PC-9 (cell line): Measurements from ENCODE around the gene CHRNA4. TPM values are rescaled to one million over a fixed set of nuclear protein-coding genes. Genes with fewer than 3 reads are reported as not detected.

Source experiments
- BruUV-seq: library from RNA; stranded (reverse); fragments of 400-500 nt; replicated peaks from 2 replicates; lab custom pipeline; 2021; lab: Mats Ljungman, UMichigan
- CTCF ChIA-PET: fragments of 300-600 bp; sonication (Branson Sonifier 250); formaldehyde crosslinking; loops from one replicate; lab custom pipeline; 2022; ENCODE audit warnings: antibody characterized with exemption; lab: Charles Lee
- POLR2A ChIA-PET: fragments of 300-600 bp; sonication (Branson Sonifier 250); formaldehyde crosslinking; loops from one replicate; lab custom pipeline; 2022; ENCODE audit warnings: antibody characterized with exemption; ENCODE audit not compliant: unreplicated experiment; lab: Charles Lee
- DNase-seq, 2 experiments: peaks; one replicate each; pipeline versions ENCODE4 v3.0.0 to v3.0.0-alpha.2; 2015 to 2022; ENCODE audit warnings: mixed read lengths in 1 of 2
- H2AFZ ChIP-seq: fragments of 200-600 bp; sonication (generic); 2 replicates; pipeline ENCODE4 v1.8.1; 2017; ENCODE audit warnings: antibody characterized with exemption
- H3F3A ChIP-seq: fragments of 200-600 bp; sonication (generic); 2 replicates; pipeline ENCODE4 v1.8.1; 2017; ENCODE audit warnings: antibody characterized with exemption, mild to moderate bottlenecking, low read depth; ENCODE audit not compliant: insufficient read depth
- H3K27ac ChIP-seq: fragments of 200-600 bp; sonication (generic); 2 replicates; pipeline ENCODE4 v1.6.1; 2016; ENCODE audit warnings: mixed run types
- H3K27me3 ChIP-seq: fragments of 200-600 bp; sonication (generic); 2 replicates; pipeline ENCODE4 v1.6.1; 2016; ENCODE audit warnings: low read depth, mixed run types; ENCODE audit not compliant: insufficient read depth
- H3K36me3 ChIP-seq: fragments of 200-600 bp; sonication (generic); 2 replicates; pipeline ENCODE4 v1.6.1; 2016; ENCODE audit warnings: low read depth, mixed run types
- H3K4me1 ChIP-seq: fragments of 200-600 bp; sonication (generic); replicated peaks from 2 replicates; pipeline ENCODE4 v1.6.1; 2016; ENCODE audit warnings: mixed run types; ENCODE audit not compliant: insufficient read depth
- H3K4me2 ChIP-seq: fragments of 200-600 bp; sonication (generic); 2 replicates; pipeline ENCODE4 v1.6.1; 2017; ENCODE audit warnings: mixed run types
- H3K4me3 ChIP-seq: fragments of 200-600 bp; sonication (generic); 2 replicates; pipeline ENCODE4 v1.6.1; 2016; ENCODE audit warnings: mixed run types
- H3K79me2 ChIP-seq: fragments of 200-600 bp; sonication (generic); 2 replicates; pipeline ENCODE4 v1.6.1; 2017; ENCODE audit warnings: low read depth, mixed run types
- H3K9me2 ChIP-seq: fragments of 200-600 bp; sonication (generic); 2 replicates; pipeline ENCODE4 v1.8.1; 2017; ENCODE audit warnings: mild to moderate bottlenecking; ENCODE audit not compliant: insufficient read depth
- H3K9me3 ChIP-seq: fragments of 200-600 bp; sonication (generic); 2 replicates; pipeline ENCODE4 v1.8.1; 2016; ENCODE audit warnings: low read depth; ENCODE audit not compliant: insufficient read depth
- H4K20me1 ChIP-seq: fragments of 200-600 bp; sonication (generic); 2 replicates; pipeline ENCODE4 v1.8.1; 2017; ENCODE audit not compliant: insufficient read depth
- EZH2 ChIP-seq: fragments of 200-600 bp; sonication (generic); IDR thresholded peaks from 2 replicates; pipeline ENCODE4 v1.8.0; 2017; ENCODE audit warnings: antibody characterized with exemption, low read depth
- intact Hi-C: fragments of 100-400 bp; cut with micrococcal nuclease; formaldehyde crosslinking; loops from one replicate; pipeline ENCODE4 v1.10.0; 2022; ENCODE audit not compliant: unreplicated experiment
- total RNA-seq: library from RNA; stranded (reverse); gene quantifications from 2 replicates; pipeline ENCODE4 v1.2.3, GENCODE V29; 2021
- TF ChIP-seq, protein P1 (sequence below): fragments of 200-600 bp; sonication (generic); conservative IDR thresholded peaks from 2 replicates; pipeline ENCODE4 v1.6.1; 2017; ENCODE audit warnings: mixed run types, antibody characterized with exemption, mild to moderate bottlenecking, moderate library complexity

CHRNA4 gene
- total RNA-seq, 1 experiment from 2014 or later, result not detected

DNA sequence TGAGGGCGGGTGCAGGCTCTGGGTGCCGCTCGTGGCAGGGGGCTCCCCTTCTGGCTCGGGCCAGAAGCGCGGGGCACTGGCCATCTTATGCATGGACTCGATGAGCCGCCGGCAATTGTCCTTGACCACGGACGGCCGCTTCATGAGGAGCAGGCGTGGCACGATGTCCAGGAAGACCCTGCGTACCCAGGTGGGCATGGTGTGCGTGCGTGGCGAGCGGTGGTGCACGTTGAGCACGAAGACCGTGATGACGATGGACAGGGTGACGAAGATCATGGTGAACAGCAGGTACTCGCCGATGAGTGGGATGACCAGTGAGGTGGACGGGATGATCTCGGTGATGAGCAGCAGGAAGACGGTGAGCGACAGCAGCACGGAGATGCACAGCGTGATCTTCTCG is 11.0 kb downstream of the CHRNA4 start:
- Histone ChIP-seq H3K9me2 (no peaks in the 10 kb centered on the region), H3K79me2 (no peaks in the 10 kb centered on the region), H2AFZ (no peak overlapping the region), H3K27me3 (peaks cover 50% of the 10 kb centered on the region), H3F3A (no peaks in the 10 kb centered on the region; the same call in 1 of the 2 replicates), H3K27ac (no peak overlapping the region), H3K4me3 (no peak overlapping the region), H4K20me1 (no peaks in the 10 kb centered on the region), H3K36me3 (no peaks in the 10 kb centered on the region), H3K9me3 (no peaks in the 10 kb centered on the region), H3K4me2 (no peak overlapping the region), H3K4me1 (no peaks in the 10 kb centered on the region)
- BruUV-seq, result no TSS peak
- ChIA-PET POLR2A (no interaction called here), CTCF (interaction anchor here (0.7 kb wide), 1 partner anchor 756 kb away, joined by 3 read pairs; no protein-coding TSS in a partner anchor)
- no peak for DNase-seq
- TF ChIP-seq, protein P1, sequence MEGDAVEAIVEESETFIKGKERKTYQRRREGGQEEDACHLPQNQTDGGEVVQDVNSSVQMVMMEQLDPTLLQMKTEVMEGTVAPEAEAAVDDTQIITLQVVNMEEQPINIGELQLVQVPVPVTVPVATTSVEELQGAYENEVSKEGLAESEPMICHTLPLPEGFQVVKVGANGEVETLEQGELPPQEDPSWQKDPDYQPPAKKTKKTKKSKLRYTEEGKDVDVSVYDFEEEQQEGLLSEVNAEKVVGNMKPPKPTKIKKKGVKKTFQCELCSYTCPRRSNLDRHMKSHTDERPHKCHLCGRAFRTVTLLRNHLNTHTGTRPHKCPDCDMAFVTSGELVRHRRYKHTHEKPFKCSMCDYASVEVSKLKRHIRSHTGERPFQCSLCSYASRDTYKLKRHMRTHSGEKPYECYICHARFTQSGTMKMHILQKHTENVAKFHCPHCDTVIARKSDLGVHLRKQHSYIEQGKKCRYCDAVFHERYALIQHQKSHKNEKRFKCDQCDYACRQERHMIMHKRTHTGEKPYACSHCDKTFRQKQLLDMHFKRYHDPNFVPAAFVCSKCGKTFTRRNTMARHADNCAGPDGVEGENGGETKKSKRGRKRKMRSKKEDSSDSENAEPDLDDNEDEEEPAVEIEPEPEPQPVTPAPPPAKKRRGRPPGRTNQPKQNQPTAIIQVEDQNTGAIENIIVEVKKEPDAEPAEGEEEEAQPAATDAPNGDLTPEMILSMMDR, result no peak
- TF ChIP-seq EZH2, result no peak
- intact Hi-C loops, result no loop called here

DNA sequence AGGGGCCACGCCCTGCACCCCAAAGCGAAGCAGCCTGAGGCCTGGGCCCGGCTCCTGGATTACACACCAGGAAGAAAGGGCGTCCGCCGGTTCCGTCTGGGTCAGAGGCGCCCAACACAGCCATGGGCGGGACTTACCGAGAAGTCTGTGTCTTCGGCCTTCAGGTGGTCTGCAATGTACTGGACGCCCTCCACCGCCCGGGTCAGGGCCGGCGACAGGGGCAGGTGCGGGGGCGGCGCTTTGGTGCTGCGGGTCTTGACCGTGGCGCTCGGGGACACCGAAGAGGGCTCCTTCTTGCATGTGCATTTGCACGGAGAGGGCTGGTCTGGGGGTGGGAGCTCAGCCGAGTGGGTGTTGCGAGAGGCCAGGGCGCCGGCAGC is 11.6 kb downstream of the CHRNA4 start:
- POLR2A ChIA-PET, result no interaction called here
- H3K36me3 ChIP-seq, result no peaks in the 10 kb centered on the region
- H2AFZ ChIP-seq, result no peak overlapping the region
- intact Hi-C loops, result no loop called here
- H3K4me1 ChIP-seq, result no peaks in the 10 kb centered on the region
- no peak for DNase-seq
- no peaks in the 10 kb centered on the region for H4K20me1 ChIP-seq
- no peak overlapping the region for H3K4me2 ChIP-seq
- H3K27me3 ChIP-seq, result peaks cover 57% of the 10 kb centered on the region
- CTCF ChIA-PET, result no interaction called here
- no peaks in the 10 kb centered on the region; the same call in 1 of the 2 replicates for H3F3A ChIP-seq
- no peaks in the 10 kb centered on the region for H3K9me2 ChIP-seq
- H3K4me3 ChIP-seq, result no peak overlapping the region
- no peaks in the 10 kb centered on the region for H3K9me3 ChIP-seq
- H3K27ac ChIP-seq, result no peak overlapping the region
- no peaks in the 10 kb centered on the region for H3K79me2 ChIP-seq
- no TSS peak for BruUV-seq
- TF ChIP-seq, protein P1, result no peak
- no peak for TF ChIP-seq EZH2

DNA sequence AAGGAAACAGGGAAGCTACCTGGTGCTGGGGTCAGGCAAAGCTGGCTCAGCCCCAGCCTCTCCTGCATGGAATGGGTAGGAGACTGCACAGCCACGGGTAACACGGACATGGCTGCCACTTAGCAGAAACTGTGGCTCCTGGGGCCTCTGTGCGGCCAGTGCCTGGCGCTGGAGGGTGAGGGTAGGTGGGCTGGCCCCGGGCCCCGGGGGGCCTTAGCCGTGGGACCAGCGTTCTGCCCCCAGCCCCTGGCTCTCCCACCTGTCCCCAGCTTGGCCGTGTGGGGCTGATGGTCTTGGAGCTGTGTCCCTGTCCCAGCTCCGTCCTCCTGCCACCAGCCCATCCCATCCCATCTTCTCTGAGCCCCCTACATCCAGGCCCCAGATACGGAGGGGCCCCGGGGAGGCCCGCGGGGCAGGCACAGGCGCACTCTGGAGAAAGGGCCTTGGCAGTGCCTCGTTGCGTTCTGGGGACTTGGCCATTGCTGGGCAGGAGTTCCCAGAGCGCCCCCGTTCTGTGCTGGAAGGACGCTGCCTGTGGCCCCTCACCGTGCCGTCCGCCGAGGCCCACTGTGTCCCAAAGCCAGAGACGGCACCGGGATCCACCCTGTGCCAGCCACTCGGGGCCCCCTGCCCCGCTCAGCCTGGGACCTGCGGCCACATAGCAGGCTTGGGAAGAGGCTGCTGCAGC is 12.2 kb downstream of the CHRNA4 start:
- no TSS peak for BruUV-seq
- POLR2A ChIA-PET, result no interaction called here
- Histone ChIP-seq H3K4me2 (no peak overlapping the region), H2AFZ (no peak overlapping the region), H3K9me3 (no peaks in the 10 kb centered on the region), H3K9me2 (no peaks in the 10 kb centered on the region), H3K36me3 (no peaks in the 10 kb centered on the region), H3K4me1 (no peaks in the 10 kb centered on the region), H3K79me2 (no peaks in the 10 kb centered on the region), H3K27ac (no peak overlapping the region), H3F3A (no peaks in the 10 kb centered on the region; the same call in 1 of the 2 replicates), H3K27me3 (peaks cover 62% of the 10 kb centered on the region), H4K20me1 (no peaks in the 10 kb centered on the region), H3K4me3 (no peak overlapping the region)
- TF ChIP-seq EZH2, result no peak
- TF ChIP-seq, protein P1, result no peak
- CTCF ChIA-PET, result no interaction called here
- no peak for DNase-seq
- intact Hi-C loops, result no loop called here
